GM19025 (cell line): Measurements from ENCODE around the gene SLC40A1.
"Not testable (repeated sequence)": the region's sequence is repeated elsewhere in the genome, so short reads cannot be mapped to it uniquely, and the experiment has no call there.

ENCODE experiments used
- ATAC-seq: cut with Tn5 transposase; IDR thresholded peaks from one replicate; pipeline ENCODE4 v1.9.1; 2021; ENCODE audit warnings: mild to moderate bottlenecking, low read depth, moderate library complexity; ENCODE audit not compliant: unreplicated experiment

SLC40A1 gene

GRCh38 chr2:189601652-189602051 is 21.1 kb upstream of the SLC40A1 start:
- not testable (repeated sequence) for ATAC-seq

- ATAC-seq = no peak
Measured at GRCh38 chr2:189601043-189601442, 20.5 kb upstream of the SLC40A1 start.

- ATAC-seq = no peak
Measured at GRCh38 chr2:189599245-189599644, 18.7 kb upstream of the SLC40A1 start.

- ATAC-seq = no peak
Measured at GRCh38 chr2:189595417-189595816, 14.8 kb upstream of the SLC40A1 start.

GRCh38 chr2:189594305-189594704 is 13.7 kb upstream of the SLC40A1 start:
- no peak for ATAC-seq

- ATAC-seq = no peak
Measured at GRCh38 chr2:189593115-189593514, 12.5 kb upstream of the SLC40A1 start.

- ATAC-seq = no peak
Measured at GRCh38 chr2:189592353-189592984, 11.9 kb upstream of the SLC40A1 start.

- ATAC-seq = no peak
Measured at GRCh38 chr2:189587780-189588179, 7.2 kb upstream of the SLC40A1 start.

- ATAC-seq = no peak
Measured at GRCh38 chr2:189585226-189585756, 4.7 kb upstream of the SLC40A1 start.

GRCh38 chr2:189584686-189585085 is 4.1 kb upstream of the SLC40A1 start:
- no peak for ATAC-seq

GRCh38 chr2:189583227-189584198 is 2.9 kb upstream of the SLC40A1 start:
- no peak for ATAC-seq

- ATAC-seq = no peak
Measured at GRCh38 chr2:189582809-189583192, 2.2 kb upstream of the SLC40A1 start.

- no peak for ATAC-seq
Measured at GRCh38 chr2:189582140-189582808, 1.7 kb upstream of the SLC40A1 start.

- no peak for ATAC-seq
Measured at GRCh38 chr2:189581354-189582139, 961 bp upstream of the SLC40A1 start.

GRCh38 chr2:189580241-189580651 is 340 bp downstream of the SLC40A1 start:
- no peak for ATAC-seq

GRCh38 chr2:189579585-189580186 is 900 bp downstream of the SLC40A1 start:
- no peak for ATAC-seq

GRCh38 chr2:189578272-189578950 is 2.2 kb downstream of the SLC40A1 start:
- ATAC-seq = no peak

- no peak for ATAC-seq
Measured at GRCh38 chr2:189577121-189577520, 3.5 kb downstream of the SLC40A1 start.

- no peak for ATAC-seq
Measured at GRCh38 chr2:189576396-189576795, 4.2 kb downstream of the SLC40A1 start.
